Activated B cell treated with CpG ODN at 0.5 μM for 24 hours (primary cell): Measurements from ENCODE around the gene RTN4R. TPM values are rescaled to one million over a fixed set of nuclear protein-coding genes. Genes with fewer than 3 reads are reported as not detected.

Experiments
- ATAC-seq: fragments of 200-7000 bp; cut with Tn5 transposase; one replicate; pipeline ENCODE4 v1.10.0; 2021; ENCODE audit warnings: low read depth, mild to moderate bottlenecking, moderate library complexity
- CTCF ChIA-PET: fragments of 350-600 bp; sonication (Branson Sonifier 250); formaldehyde crosslinking; loops from one replicate; lab custom pipeline; 2021; ENCODE audit warnings: antibody characterized with exemption; lab: Charles Lee
- POLR2A ChIA-PET: fragments of 350-600 bp; sonication (Branson Sonifier 250); formaldehyde crosslinking; loops from one replicate; lab custom pipeline; 2021; ENCODE audit warnings: antibody characterized with exemption; lab: Charles Lee
- DNase-seq: peaks from one replicate; pipeline ENCODE4 v3.0.0; 2022
- H3K27ac Mint-ChIP-seq: one replicate; pipeline ENCODE4 v1.8.0; 2020; ENCODE audit warnings: mixed read lengths
- H3K27me3 Mint-ChIP-seq: one replicate; pipeline ENCODE4 v1.8.0; 2021; ENCODE audit warnings: mixed read lengths
- H3K36me3 Mint-ChIP-seq: one replicate; pipeline ENCODE4 v1.8.0; 2021; ENCODE audit warnings: low read depth, mixed read lengths
- H3K4me1 Mint-ChIP-seq: one replicate; pipeline ENCODE4 v1.8.0; 2021; ENCODE audit warnings: mixed read lengths
- H3K4me3 Mint-ChIP-seq: one replicate; pipeline ENCODE4 v1.8.0; 2020; ENCODE audit warnings: mild to moderate bottlenecking, mixed read lengths
- H3K9me3 Mint-ChIP-seq: one replicate; pipeline ENCODE4 v1.8.0; 2020; ENCODE audit warnings: mixed read lengths
- intact Hi-C: fragments of 100-400 bp; cut with micrococcal nuclease; formaldehyde crosslinking; loops from one replicate; pipeline ENCODE4 v1.15.1; 2024
- total RNA-seq: library from RNA; stranded (reverse); gene quantifications from 2 replicates; pipeline ENCODE4 v1.2.3, GENCODE V29; 2022
- TF ChIP-seq, protein P1 (sequence below): fragments of 200-600 bp; IDR thresholded peaks from one replicate; pipeline ENCODE4 v1.8.0; 2022; ENCODE audit warnings: antibody characterized with exemption, mild to moderate bottlenecking

Gene RTN4R
- total RNA-seq, 1 donor from 2014 or later, result not detected

DNA sequence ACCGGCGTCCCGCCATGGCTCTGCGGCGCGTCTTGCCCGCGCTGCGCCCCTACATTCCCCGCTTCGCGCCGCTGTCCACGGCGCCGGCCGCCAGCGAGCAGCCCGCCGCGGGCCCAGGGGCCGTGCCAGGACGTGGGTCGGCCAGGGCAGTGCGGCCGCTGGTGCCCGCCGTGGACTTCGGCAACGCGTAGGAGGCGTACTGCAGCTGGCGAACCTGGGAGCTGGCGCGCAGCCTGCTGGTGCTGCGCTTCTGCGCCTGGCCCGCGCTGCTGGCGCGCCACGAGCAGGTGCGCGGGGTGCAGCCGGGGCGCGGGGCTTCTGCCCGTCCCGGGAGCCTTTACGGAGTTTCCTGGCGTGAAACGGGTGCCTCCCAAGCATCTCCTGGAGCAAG is 31.6 kb upstream of the RTN4R start:
- no peaks in the 10 kb centered on the region for H3K4me1 Mint-ChIP-seq
- POLR2A ChIA-PET, result no interaction called here
- TF ChIP-seq, protein P1, sequence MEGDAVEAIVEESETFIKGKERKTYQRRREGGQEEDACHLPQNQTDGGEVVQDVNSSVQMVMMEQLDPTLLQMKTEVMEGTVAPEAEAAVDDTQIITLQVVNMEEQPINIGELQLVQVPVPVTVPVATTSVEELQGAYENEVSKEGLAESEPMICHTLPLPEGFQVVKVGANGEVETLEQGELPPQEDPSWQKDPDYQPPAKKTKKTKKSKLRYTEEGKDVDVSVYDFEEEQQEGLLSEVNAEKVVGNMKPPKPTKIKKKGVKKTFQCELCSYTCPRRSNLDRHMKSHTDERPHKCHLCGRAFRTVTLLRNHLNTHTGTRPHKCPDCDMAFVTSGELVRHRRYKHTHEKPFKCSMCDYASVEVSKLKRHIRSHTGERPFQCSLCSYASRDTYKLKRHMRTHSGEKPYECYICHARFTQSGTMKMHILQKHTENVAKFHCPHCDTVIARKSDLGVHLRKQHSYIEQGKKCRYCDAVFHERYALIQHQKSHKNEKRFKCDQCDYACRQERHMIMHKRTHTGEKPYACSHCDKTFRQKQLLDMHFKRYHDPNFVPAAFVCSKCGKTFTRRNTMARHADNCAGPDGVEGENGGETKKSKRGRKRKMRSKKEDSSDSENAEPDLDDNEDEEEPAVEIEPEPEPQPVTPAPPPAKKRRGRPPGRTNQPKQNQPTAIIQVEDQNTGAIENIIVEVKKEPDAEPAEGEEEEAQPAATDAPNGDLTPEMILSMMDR, result no peak
- no peak overlapping the region for H3K27ac Mint-ChIP-seq
- CTCF ChIA-PET, result no interaction called here
- peak overlapping the region; percentile 58 for H3K4me3 Mint-ChIP-seq
- H3K9me3 Mint-ChIP-seq, result no peaks in the 10 kb centered on the region
- peaks cover 7% of the 10 kb centered on the region for H3K27me3 Mint-ChIP-seq
- ATAC-seq, result peak; percentile 18
- no peaks in the 10 kb centered on the region for H3K36me3 Mint-ChIP-seq
- no peak for DNase-seq
- intact Hi-C loops, result loop anchor here (1.0 to 2.0 kb wide), 4 partner anchors 21 to 182 kb away; partner anchors contain the start of genes DGCR6L, RTN4R, TRMT2A and ZDHHC8

DNA sequence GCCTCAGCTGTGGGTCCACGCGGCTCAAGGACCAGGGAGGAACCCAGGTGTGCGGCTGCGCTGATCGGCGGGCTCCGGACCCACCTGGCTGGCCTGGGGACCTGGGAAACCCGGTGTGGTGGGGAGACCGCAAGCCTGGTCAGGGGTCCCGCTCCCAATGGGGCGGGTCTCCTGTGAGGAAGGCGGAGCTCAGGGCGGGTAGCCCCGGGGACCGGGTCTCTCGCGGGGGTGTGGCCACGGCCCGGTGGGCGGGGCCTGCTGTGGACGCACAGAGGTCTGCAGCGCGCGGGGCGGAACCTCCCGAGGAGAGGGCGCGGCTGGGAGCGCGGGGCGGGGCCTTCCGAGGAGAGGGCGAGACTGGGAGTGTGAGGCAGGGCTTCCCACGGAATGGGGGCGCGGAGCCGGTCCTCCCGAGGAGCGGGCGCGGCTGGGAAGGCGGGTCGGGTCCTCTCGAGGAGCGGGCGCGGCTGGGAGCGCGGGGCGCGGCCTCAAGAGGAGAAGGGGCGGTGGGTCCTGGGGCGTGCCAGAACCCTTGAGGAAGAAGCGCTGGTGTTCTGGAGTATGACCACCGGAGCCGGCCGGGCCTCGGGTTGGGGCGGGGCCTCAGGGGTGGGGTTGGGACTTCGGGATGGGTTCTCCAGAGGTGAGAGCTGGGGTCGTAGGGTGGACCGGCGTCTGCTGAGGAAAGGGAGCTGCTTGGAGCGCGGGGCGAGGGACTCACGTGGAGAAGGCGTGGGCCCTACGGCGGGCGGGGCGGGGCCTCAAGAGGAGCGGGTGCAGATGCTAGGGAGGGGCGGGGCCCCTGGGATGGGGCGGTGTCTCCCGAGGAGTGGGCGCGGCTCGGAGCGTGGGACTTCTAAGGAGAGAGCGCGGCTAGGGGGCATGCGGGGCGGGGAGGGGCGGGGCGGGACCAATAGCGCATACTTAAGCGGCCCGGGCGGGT is 31.0 kb upstream of the RTN4R start:
- no peaks in the 10 kb centered on the region for H3K36me3 Mint-ChIP-seq
- H3K4me3 Mint-ChIP-seq, result peak overlapping the region; percentile 86
- H3K4me1 Mint-ChIP-seq, result no peaks in the 10 kb centered on the region
- ATAC-seq, result peak; percentile 90
- TF ChIP-seq, protein P1, result no peak
- ChIA-PET CTCF (no interaction called here), POLR2A (interaction anchor here (0.6 to 1.4 kb wide), 2 partner anchors 20 to 1744 kb away, joined by 3 to 6 read pairs; partner anchors contain the start of gene DGCR6L)
- H3K9me3 Mint-ChIP-seq, result no peaks in the 10 kb centered on the region
- DNase-seq, result peak; percentile 89
- intact Hi-C loops, result loop anchor here (1.0 to 2.0 kb wide), 4 partner anchors 22 to 182 kb away; partner anchors contain the start of genes DGCR6L, RTN4R, TRMT2A and ZDHHC8
- H3K27ac Mint-ChIP-seq, result no peak overlapping the region
- peaks cover 7% of the 10 kb centered on the region for H3K27me3 Mint-ChIP-seq

- no peaks in the 10 kb centered on the region for H3K9me3 Mint-ChIP-seq
- intact Hi-C loops, result loop anchor here (2.0 kb wide), 1 partner anchor 23 kb away; the partner anchor contains the start of gene DGCR6L
- peak overlapping the region; percentile 86 for H3K4me3 Mint-ChIP-seq
- ATAC-seq (no peak), DNase-seq (no peak)
- POLR2A ChIA-PET, result interaction anchor here (1.4 kb wide), 1 partner anchor 21 kb away, joined by 3 read pairs; the partner anchor contains the start of gene DGCR6L
- TF ChIP-seq, protein P1, result no peak
- H3K27me3 Mint-ChIP-seq, result peaks cover 7% of the 10 kb centered on the region
- no peaks in the 10 kb centered on the region for H3K36me3 Mint-ChIP-seq
- H3K4me1 Mint-ChIP-seq, result no peaks in the 10 kb centered on the region
- CTCF ChIA-PET, result no interaction called here
- no peak overlapping the region for H3K27ac Mint-ChIP-seq
Observed at GRCh38 chr22:20298110-20298802, 30.1 kb upstream of the RTN4R start.

DNA sequence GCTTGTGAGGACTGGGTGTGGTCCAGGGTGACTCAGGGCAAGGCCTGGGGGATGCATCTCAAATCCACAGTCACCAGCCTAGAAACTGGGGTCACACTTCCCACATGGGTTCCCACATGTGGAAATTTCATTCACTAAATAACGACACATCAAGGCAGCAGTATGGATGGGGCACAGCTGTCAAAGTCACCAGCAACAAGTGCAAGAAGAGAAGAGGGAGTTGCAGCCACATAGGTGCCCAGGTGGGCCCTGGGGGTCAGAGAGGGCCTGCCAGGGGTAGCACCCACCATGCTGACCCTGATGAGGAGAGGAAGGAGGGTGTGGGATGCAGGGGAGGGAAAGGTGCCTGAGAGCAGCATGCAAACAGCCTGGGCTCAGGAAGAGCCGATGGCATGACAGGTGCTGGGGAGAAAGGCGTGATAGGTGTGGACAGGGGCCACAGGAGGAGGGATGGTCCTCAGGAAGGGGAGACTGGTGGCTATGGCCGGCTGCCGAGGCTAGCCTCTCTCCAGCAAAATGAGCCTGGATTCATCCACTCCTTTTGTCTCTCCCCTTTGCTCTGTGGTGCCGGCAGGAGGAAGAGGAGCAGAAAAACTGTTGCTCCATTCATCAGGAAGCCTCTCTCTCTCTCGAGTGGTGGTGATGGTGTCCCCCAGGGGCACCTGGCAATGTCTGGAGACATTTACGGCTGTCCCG is 29.4 kb upstream of the RTN4R start:
- no peaks in the 10 kb centered on the region for H3K9me3 Mint-ChIP-seq
- DNase-seq, result no peak
- H3K27me3 Mint-ChIP-seq, result peaks cover 5% of the 10 kb centered on the region
- TF ChIP-seq, protein P1, result no peak
- POLR2A ChIA-PET, result interaction anchor here (1.4 kb wide), 1 partner anchor 22 kb away, joined by 3 read pairs; the partner anchor contains the start of gene DGCR6L
- H3K4me1 Mint-ChIP-seq, result no peaks in the 10 kb centered on the region
- no peak overlapping the region for H3K27ac Mint-ChIP-seq
- no peaks in the 10 kb centered on the region for H3K36me3 Mint-ChIP-seq
- no peak for ATAC-seq
- intact Hi-C loops, result loop anchor here (2.0 kb wide), 1 partner anchor 23 kb away; the partner anchor contains the start of gene DGCR6L
- CTCF ChIA-PET, result no interaction called here
- H3K4me3 Mint-ChIP-seq, result peak overlapping the region; percentile 86
